ENCODE results near the gene AZU1. TPM values are rescaled to one million over a fixed set of nuclear protein-coding genes. Genes with fewer than 3 reads are reported as not detected.
"Not testable (repeated sequence)": the region's sequence is repeated elsewhere in the genome, so short reads cannot be mapped to it uniquely, and the experiment has no call there.

The AZU1 gene
- polyA plus RNA-seq, 4 donors: 0.86 to 3.6 (median 1.1) TPM

DNA sequence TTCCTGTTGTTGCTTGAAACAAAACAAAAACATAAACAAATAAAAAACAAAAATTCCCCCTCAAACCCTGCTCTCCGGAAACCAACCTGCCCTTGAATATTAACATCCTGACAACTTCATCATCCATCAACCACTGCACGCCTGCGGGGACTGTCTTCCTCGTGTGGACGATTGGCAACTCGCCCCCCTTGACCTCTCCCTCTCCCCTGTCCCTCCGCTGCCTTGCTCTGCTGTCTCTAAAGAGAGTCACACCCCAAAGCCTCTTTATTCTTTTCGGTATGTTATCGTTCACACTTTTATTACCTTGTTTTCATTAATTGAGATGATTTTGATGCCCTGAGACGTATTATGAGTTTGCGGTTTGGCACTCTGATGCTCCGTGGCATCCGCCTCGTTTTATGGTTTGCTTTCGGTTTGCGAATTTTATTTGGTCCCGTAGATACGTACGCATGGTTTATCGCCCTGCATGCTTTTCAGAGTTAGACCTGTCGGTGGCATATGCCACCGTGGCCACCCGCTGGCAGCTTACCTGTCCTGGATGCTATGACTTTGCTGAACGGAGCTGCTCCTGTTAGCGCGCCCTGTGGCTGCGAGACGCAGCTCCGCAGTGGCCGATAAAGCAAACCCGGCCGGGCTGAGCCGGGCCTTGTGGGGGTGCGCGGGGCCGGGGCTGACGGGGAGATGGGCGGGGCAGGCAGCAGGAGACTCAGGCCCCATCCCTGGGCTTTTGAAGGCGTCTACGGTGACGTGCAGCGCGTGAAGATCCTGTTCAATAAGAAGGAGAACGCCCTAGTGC lies 19.8 kb upstream of the AZU1 start:
- no peak for DNase-seq (ENCODE audit: low read depth in 4 of 4, low spot score in 3 of 4)

DNA sequence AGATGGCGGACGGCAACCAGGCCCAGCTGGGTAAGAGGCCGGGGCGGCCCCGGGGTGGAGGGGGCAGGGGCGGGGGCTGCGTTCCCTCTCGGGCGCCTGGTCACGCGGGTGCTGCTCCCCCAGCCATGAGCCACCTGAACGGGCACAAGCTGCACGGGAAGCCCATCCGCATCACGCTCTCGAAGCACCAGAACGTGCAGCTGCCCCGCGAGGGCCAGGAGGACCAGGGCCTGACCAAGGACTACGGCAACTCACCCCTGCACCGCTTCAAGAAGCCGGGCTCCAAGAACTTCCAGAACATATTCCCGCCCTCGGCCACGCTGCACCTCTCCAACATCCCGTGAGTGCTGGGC lies 19.2 kb upstream of the AZU1 start:
- no peak for DNase-seq (ENCODE audit: low read depth in 4 of 4, low spot score in 3 of 4)

DNA sequence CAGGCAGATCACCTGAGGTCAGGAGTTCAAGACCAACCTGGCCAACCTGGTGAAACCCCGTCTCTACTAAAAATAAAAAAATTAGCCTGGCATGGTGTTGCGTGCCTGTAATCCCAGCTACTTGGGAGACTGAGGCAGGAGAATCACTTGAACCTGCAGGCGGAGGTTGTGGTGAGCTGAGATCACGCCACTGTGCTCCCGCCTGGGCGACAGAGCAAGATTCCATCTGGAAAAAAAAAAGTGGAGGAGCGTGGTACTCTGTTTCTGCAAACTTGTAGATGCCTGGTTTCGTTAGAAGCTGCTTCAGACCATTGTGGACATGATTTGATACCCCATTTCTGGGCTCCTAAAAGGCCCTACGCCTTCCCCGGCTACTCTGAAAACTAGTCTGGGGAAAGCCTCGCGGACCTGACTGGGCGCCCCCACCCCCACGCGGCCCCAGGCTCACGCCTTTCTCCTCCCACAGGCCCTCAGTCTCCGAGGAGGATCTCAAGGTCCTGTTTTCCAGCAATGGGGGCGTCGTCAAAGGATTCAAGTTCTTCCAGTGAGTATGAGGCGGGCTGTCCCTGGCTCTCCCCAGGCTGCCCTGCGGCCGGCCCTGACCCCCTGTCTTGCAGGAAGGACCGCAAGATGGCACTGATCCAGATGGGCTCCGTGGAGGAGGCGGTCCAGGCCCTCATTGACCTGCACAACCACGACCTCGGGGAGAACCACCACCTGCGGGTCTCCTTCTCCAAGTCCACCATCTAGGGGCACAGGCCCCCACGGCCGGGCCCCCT lies 17.4 kb upstream of the AZU1 start:
- DNase-seq (ENCODE audit: low read depth in 4 of 4, low spot score in 3 of 4): no peak

DNA sequence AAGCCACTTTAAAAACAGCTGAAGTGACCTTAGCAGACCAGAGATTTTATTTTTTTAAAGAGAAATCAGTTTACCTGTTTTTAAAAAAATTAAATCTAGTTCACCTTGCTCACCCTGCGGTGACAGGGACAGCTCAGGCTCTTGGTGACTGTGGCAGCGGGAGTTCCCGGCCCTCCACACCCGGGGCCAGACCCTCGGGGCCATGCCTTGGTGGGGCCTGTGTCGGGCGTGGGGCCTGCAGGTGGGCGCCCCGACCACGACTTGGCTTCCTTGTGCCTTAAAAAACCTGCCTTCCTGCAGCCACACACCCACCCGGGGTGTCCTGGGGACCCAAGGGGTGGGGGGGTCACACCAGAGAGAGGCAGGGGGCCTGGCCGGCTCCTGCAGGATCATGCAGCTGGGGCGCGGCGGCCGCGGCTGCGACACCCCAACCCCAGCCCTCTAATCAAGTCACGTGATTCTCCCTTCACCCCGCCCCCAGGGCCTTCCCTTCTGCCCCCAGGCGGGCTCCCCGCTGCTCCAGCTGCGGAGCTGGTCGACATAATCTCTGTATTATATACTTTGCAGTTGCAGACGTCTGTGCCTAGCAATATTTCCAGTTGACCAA lies 16.7 kb upstream of the AZU1 start:
- no peak for DNase-seq (ENCODE audit: low read depth in 4 of 4, low spot score in 3 of 4)

DNA sequence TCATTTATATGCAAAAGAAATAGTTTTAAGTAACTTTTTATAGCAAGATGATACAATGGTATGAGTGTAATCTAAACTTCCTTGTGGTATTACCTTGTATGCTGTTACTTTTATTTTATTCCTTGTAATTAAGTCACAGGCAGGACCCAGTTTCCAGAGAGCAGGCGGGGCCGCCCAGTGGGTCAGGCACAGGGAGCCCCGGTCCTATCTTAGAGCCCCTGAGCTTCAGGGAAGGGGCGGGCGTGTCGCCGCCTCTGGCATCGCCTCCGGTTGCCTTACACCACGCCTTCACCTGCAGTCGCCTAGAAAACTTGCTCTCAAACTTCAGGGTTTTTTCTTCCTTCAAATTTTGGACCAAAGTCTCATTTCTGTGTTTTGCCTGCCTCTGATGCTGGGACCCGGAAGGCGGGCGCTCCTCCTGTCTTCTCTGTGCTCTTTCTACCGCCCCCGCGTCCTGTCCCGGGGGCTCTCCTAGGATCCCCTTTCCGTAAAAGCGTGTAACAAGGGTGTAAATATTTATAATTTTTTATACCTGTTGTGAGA lies 16.1 kb upstream of the AZU1 start:
- no peak for DNase-seq (ENCODE audit: low read depth in 4 of 4, low spot score in 3 of 4)

DNA sequence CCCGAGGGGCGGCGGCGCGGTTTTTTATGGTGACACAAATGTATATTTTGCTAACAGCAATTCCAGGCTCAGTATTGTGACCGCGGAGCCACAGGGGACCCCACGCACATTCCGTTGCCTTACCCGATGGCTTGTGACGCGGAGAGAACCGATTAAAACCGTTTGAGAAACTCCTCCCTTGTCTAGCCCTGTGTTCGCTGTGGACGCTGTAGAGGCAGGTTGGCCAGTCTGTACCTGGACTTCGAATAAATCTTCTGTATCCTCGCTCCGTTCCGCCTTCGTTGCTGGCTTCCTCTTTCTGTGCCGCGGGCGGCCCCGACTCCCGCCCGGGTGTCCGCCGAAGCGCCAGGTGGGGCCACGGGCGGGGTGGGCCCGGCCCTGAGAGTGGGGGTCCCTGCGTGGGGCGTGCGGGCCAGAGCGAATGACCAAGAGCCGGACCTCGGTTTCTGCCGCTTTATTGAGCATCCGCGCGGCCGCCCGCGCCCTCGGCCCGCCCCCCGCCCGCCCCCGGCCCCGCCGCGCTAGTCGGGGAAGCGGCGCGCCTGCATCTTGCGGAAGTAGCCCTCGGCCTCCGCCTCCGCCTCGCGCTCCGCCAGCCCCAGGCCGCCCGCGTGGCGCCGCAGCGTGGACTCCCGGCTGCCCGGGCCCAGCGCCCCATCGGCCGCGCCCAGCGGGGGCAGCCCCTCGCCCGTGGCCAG lies 15.4 kb upstream of the AZU1 start:
- DNase-seq (ENCODE audit: low read depth in 4 of 4, low spot score in 3 of 4): no peak

DNA sequence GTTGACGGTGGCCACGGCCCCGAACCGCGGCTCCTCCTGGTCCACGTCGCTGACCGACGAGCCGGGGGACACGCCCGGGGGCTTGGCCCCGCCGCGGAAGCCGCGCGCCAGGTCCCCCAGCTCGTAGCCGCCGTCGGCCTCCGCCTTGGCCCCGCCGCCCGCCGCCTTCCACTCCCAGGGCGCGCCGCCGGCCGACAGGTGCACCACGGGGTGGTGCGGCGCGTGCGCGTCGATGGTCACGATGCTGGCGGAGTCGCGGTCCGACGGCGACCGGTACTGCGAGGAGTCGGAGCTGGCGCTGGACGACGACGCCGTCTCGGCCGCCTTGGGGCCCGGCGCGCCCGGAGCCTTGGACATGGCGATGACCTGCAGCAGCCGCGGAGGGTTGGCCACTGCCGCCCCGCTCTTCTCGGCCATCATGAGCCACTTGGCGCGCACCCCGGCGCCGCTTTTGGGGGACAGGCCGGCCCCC lies 14.9 kb upstream of the AZU1 start:
- no peak for DNase-seq (ENCODE audit: low read depth in 4 of 4, low spot score in 3 of 4)

DNA sequence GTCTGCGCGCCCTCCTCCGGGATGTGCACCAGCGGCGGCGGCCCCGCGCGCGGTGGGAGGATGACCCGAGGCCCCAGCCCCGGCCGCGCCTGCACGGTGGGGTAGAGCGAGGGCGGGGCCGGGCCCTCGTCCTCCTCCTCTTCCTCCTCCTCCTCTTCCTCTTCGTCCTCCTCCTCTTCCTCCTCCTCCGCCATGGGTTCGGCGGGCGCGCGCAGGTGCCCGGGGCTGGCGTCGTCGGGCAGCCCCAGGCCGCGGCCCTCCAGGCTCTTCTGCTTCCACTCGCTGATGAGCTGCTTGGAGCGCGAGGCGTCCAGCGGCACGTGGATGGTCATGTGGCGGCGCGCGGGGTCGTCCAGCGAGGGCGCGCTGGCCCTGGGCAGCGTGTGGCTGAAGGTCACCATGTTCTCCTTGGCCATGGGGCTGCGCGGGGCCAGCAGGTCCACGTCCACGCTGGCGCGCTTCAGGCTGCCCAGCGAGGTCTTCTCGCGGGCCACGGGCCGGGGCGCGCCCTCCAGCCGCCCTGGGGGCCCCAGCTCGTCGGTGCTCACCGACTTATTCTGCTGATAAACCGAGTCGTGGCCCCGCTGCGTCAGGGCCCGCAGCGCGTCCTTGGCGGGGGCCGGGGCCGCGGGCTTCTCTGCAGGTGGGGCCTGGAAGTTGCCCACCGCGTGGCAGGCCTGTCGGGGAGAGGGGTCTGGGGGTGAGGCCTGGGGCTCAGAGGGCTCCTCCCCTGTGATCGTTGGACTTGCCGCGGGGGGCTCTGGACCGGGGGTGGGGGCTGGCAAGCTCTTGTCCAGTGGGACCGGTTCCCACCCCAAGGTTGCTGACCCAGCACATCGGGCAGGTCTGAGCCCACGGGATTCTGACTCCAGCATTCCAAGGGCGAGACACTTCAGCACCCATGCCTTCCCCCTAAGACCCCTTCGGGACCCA lies 14.2 kb upstream of the AZU1 start:
- DNase-seq (ENCODE audit: low read depth in 4 of 4, low spot score in 3 of 4): no peak

DNA sequence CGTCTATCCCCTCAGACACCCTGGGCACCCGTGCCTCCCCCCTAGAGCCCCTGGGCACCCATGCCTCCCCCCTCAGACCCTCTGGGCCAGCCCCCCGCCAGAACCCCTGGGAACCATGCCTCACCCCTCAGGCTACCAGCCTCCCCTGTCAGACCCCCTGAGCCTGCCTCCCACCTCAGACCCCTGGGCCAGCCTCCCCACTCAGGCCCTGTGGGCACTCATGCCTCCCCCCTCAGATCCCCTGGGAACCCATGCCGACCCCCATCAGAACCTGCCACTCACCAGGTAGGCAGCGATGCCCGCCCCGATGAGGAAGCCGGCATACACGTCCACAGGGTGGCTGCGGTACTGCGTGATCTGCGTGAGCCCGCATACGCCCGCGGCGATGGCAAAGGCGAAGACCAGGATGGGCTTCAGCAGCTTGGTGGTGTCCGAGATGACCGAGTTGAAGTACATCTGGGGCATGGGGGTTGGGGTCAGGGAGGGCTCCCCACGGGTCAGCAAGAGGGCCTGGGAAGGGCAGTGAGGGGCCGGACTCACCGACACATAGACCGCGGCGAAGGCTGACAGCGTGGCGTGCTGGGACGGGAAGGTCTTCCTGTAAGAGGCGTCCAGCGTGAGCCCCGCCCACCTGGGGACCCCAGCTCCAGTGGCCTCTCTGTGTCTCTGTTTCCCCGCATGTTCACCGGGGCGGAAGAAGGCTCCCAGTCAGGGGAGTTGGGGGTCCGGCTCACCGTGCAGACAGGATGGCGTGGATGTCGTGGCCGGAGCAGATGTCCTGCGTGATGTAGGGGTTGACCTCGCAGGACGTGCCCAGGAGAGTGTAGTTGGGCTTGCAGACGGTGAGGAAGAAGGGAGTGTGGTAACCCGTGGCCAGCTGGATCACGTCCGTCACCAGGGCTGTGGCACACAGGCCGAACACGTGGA lies 13.2 kb upstream of the AZU1 start:
- DNase-seq (ENCODE audit: low read depth in 4 of 4, low spot score in 3 of 4): no peak

DNA sequence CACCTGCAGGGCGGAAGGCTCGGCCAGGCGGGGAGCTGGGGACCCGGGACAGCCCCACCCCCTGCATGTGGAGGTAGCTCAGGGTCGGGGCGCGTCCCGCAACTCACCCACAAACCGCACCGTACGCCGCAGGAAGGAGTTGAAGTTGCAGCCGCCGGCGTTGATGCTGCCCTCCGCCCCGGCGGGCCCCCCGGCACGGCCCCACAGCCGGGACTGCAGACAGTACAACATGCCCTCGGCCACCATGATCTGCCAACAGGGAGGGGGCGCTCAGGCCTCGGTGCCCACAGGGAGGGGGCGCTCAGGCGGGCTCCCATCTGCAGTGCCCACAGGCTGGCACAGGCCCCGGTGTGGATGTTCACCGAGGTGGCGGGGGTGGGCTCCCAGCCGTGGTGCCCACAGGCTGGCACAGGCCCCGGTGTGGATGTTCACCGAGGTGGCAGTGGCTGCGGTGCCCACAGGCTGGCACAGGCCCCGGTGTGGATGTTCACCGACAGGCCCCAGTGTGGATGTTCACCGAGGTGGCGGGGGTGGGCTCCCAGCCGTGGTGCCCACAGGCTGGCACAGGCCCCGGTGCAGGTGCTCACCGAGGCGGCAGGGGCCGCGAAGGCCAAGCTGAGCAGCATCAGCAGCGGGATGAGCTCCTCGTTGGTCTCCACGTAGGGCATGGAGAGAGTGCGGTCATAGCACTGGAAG lies 12.4 kb upstream of the AZU1 start:
- DNase-seq (ENCODE audit: low read depth in 4 of 4, low spot score in 3 of 4): no peak

DNA sequence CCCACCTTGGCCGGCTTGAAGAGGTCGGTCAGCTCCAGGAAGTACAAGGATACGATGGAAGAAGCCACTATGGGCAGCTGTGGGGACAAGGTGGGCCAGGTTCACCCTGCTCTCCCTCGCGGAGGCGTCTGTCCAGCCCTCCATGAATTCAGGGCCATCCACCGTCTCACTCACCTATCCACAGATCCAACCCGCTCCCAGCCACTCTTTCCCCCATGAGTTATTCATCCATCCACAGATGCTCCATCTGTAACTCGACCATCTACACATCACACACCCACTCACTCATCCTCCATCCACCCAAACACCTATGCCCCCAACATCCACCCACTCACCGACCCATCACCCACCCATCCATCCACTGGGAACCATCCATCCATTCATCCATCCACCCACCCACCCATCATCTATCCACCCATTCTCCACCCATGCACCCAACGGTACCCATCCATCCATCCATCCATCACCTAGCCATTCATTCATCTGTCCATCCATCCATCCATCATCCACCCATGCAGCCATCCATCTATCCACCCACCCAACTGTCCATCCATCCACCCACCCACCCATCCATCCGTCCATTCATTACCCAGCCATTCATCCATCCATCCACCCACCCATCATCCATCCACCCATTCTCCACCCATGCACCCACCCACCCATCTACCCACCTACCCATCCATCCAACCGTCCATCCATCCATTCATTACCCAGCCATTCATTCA lies 11.7 kb upstream of the AZU1 start:
- DNase-seq (ENCODE audit: low read depth in 4 of 4, low spot score in 3 of 4): no peak

DNA sequence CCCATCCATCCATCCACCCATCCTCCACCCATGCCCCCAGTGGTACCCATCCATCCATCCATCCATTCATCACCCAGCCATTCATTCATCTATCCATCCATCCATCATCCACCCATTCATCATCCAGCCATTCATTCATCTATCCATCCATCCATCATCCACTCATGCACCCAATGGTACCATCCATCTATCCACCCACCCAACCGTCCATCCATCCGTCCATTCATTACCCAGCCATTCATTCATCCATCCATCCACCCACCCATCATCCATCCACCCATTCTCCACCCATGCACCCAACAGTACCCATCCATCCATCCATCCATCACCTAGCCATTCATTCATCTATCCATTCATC lies 11.2 kb upstream of the AZU1 start:
- no peak for DNase-seq (ENCODE audit: low read depth in 4 of 4, low spot score in 3 of 4)

DNA sequence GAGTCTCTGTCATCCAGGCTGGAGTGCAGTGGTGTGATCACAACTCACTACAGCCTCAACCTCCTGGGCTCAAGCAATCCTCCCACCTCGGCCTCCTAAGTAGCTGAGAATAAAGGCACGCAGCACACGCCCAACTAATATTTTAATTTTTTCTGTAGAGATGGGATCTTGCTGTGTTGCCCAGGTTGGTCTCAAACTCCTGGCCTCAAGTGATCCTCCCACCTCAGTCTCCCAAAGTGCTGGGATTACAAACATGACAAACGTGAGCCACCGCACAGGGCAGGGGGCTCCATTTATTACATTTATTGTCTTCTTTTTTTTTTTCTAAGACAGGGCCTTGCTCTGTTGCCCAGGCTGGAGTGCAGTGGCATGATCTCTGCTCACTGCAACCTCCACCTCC lies 7.4 kb upstream of the AZU1 start:
- DNase-seq (ENCODE audit: low read depth in 4 of 4, low spot score in 3 of 4): not testable (repeated sequence)

DNA sequence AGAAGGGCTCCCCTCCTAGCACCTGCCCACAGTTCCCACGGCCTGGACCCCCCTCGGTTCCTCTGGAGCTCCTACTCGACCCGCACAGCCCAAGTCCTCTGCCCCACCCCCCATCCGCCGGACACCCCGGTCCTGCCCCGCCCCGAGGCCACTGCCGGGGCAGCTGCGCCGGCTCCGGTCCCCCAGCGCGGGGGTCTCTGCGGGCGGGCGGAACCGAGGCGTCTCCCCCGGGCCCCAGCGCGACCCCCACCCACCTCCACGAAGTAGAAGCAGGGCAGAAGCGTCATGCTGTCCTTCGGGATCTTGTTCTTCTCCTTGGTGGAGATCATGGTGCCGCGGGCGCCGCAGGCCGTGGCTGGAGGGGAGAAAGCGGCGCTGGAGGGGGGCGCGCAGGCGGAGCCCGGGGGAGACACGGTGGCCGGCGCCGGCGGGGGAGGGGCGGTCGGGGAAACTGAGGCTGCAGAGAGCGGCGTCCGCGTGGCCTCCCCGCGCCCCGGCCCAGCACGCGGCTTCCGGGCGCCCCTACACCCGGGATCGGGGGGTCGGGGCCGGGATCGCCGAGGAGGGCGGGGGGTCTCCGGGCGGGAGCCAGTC lies 6.3 kb upstream of the AZU1 start:
- no peak for DNase-seq (ENCODE audit: low read depth in 4 of 4, low spot score in 3 of 4)

DNA sequence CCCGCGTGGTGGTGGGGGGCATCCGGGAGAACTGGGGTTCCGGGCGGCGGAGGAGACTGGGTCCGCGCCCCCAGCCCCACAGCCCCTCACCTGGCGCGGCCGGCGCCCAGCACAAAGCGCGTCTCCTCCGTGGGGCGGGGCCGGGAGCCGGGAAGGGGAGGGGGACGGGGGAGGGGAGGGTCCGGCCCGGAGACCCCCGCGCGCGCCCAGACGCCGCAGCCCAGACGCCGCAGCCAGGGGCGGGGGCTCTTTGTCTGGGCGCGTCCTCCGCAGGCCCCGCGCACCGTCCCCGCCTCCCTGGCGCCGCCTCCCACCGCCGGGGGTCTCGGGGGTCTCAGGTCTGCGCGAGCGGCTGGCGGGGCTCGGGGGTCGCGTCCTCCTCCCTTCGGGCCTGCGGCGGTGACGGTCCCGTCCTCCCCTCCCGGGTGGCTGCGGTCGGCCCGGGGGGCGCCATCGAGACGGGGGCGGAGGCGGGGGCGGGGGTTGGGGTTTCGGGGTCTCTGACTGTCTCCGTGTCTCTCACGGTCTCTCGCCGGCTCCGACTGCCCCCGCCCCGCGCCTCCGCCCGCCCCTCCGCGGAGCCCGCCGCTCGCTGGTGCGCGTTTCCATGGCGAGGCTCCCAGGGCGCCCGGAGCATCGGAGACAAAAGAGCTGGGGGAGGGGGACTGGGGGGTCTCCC lies 5.7 kb upstream of the AZU1 start, which contains the start of gene PLPPR3:
TSS of gene PLPPR3 (minus strand) at position 131 of the 679 bp plus-strand sequence. CDS start 396 bp downstream, outside the sequence.
- no peak for DNase-seq (ENCODE audit: low read depth in 4 of 4, low spot score in 3 of 4)

DNA sequence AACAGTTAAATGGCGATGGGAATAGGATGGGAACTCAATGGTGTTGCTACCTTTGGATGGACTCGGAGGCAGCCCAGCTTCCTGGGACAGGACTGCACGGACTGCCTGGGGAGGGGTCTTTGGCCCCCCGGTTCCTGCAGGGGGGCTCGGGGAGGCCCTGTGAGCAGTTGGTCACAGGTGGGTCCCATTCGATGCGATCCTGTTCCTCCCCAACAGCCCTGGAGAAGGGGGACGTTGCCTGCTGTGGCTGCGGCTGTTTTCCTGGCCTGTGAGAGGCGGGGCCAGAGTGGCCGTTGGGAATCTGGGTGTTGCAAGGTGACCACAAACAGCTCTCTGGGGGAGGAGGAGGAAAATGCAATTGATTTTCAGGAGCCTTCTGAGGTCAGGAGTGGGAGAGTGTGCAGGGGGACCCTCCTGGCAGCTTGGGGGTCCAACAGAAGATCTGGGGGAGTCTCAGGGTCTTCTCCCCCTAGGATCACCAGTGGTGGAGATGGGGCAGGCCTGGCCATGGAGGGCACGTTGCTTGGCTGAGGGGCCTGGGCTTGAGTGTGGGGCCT lies 4.0 kb upstream of the AZU1 start:
- DNase-seq (ENCODE audit: low read depth in 4 of 4, low spot score in 3 of 4): no peak
